ENCODE data around the gene RPS14. TPM values are rescaled to one million over a fixed set of nuclear protein-coding genes. Genes with fewer than 3 reads are reported as not detected.

The RPS14 gene
- total and polyA plus RNA-seq, 7 donors: 977 to 3,049 (median 1,443) TPM

- TF ChIP-seq CTCF (IDR thresholded peaks at IDR 0.05): no peak
- Histone ChIP-seq H3K9me3 (no peaks in the 10 kb centered on the region), H3K36me3 (ENCODE audit: insufficient read depth in 1 of 2, low read depth in 1 of 2) (peaks cover 10 to 100% of the 10 kb centered on the region in 2 donors), H3K27ac (no peak overlapping the region), H3K4me3 (no peak overlapping the region), H3K4me1 (no peaks in the 10 kb centered on the region), H3K27me3 (ENCODE audit: insufficient read depth in 3 of 3, low read length in 2 of 3) (no peaks in the 10 kb centered on the region)
- whole genome bisulfite sequencing, 3 donors: 83 to 92% (median 90%) methylated on average over 3 of the region's 3 CpGs
- DNase-seq (no peak), ATAC-seq (no peak)
- intact Hi-C loops (cut with DNase I): no loop called here
Observed at GRCh38 chr5:150393096-150393645, 56.4 kb downstream of the RPS14 start.

- H3K36me3 ChIP-seq (ENCODE audit: insufficient read depth in 1 of 2, low read depth in 1 of 2): peaks cover 10 to 100% of the 10 kb centered on the region in 2 donors
- no peaks in the 10 kb centered on the region for H3K9me3 ChIP-seq
- DNase-seq: no peak
- ATAC-seq: peak in 1 of 4 donors; percentile 23
- H3K27me3 ChIP-seq (ENCODE audit: insufficient read depth in 3 of 3, low read length in 2 of 3): no peaks in the 10 kb centered on the region
- intact Hi-C loops (cut with DNase I): no loop called here
- no peaks in the 10 kb centered on the region for H3K4me1 ChIP-seq
- H3K4me3 ChIP-seq: no peak overlapping the region
- 93% methylated on average over 7 of the region's 7 CpGs for WGBS, 3 donors
- no peak for TF ChIP-seq CTCF (IDR thresholded peaks at IDR 0.05)
- H3K27ac ChIP-seq: no peak overlapping the region
Observed at GRCh38 chr5:150392680-150393079, 56.9 kb downstream of the RPS14 start.

Other genes starting within 250 kb of the RPS14 start
- gene CAMK2A, start 160.0 kb downstream of the RPS14 start, total RNA-seq: 100 to 1,000 TPM in 1 of 4 donors, 10 to 100 TPM in 3; 41.7 to 118 (median 48.1) TPM
- 10 to 100 TPM in 2 of 3 donors, 1 to 10 TPM in 1; 8.1 to 49.6 (median 19.4) TPM for gene CAMK2A, start 160.0 kb downstream of the RPS14 start, polyA plus RNA-seq
- gene ARSI, start 146.8 kb downstream of the RPS14 start, total RNA-seq: under 1 TPM in 2 of 4 donors, not detected in 2; 0.15 to 0.45 TPM
- not detected for gene ARSI, start 146.8 kb downstream of the RPS14 start, polyA plus RNA-seq
- 10 to 100 TPM; 22.8 to 26.7 (median 23.6) TPM for gene TCOF1, start 92.0 kb downstream of the RPS14 start, total RNA-seq
- 10 to 100 TPM; 18.3 to 25.6 (median 24.2) TPM for gene TCOF1, start 92.0 kb downstream of the RPS14 start, polyA plus RNA-seq
- 100 to 1,000 TPM in 3 of 4 donors, 10 to 100 TPM in 1; 72.5 to 299 (median 156) TPM for gene CD74, start 36.8 kb downstream of the RPS14 start, total RNA-seq
- gene CD74, start 36.8 kb downstream of the RPS14 start, polyA plus RNA-seq: 10 to 100 TPM; 66.5 to 92.0 (median 83.7) TPM
- gene NDST1, start 58.4 kb upstream of the RPS14 start, total RNA-seq: 10 to 100 TPM; 30.1 to 40.2 (median 36.6) TPM
- 10 to 100 TPM; 11.0 to 22.5 (median 13.2) TPM for gene NDST1, start 58.4 kb upstream of the RPS14 start, polyA plus RNA-seq
- 100 to 1,000 TPM; 447 to 745 (median 673) TPM for gene SYNPO, start 190.9 kb upstream of the RPS14 start, total RNA-seq
- gene SYNPO, start 190.9 kb upstream of the RPS14 start, polyA plus RNA-seq: 100 to 1,000 TPM; 136 to 855 (median 503) TPM
- gene MYOZ3, start 211.5 kb upstream of the RPS14 start, total RNA-seq: 100 to 1,000 TPM in 1 of 4 donors, 10 to 100 TPM in 3; 29.7 to 110 (median 31.7) TPM
- gene MYOZ3, start 211.5 kb upstream of the RPS14 start, polyA plus RNA-seq: 10 to 100 TPM in 2 of 3 donors, 1 to 10 TPM in 1; 3.0 to 14.5 (median 14.5) TPM